Thyroid gland (tissue), 4 donors: ENCODE results near the gene TOGARAM1.

ENCODE experiments used
- POLR2A ChIP-seq, 2 donors: fragments of 450-650 bp; IDR thresholded peaks; one replicate each; pipeline ENCODE4 v1.6.1; 2017; ENCODE audit warnings: antibody characterized with exemption in 2 of 2, mild to moderate bottlenecking in 2 of 2, moderate library complexity in 1 of 2
- TF ChIP-seq, protein P1 (sequence below), 6 experiments: fragments of 200-600 bp in 3 of 6; fragments of 450-650 bp in 3 of 6; sonication (generic) in 3 of 6; IDR thresholded peaks; one replicate each; pipeline ENCODE4 v1.5.1; 2016 to 2019; ENCODE audit warnings: antibody characterized with exemption in 6 of 6, mild to moderate bottlenecking in 2 of 6, inconsistent platforms in 1 of 6, moderate library complexity in 1 of 6

- TF ChIP-seq, protein P1, sequence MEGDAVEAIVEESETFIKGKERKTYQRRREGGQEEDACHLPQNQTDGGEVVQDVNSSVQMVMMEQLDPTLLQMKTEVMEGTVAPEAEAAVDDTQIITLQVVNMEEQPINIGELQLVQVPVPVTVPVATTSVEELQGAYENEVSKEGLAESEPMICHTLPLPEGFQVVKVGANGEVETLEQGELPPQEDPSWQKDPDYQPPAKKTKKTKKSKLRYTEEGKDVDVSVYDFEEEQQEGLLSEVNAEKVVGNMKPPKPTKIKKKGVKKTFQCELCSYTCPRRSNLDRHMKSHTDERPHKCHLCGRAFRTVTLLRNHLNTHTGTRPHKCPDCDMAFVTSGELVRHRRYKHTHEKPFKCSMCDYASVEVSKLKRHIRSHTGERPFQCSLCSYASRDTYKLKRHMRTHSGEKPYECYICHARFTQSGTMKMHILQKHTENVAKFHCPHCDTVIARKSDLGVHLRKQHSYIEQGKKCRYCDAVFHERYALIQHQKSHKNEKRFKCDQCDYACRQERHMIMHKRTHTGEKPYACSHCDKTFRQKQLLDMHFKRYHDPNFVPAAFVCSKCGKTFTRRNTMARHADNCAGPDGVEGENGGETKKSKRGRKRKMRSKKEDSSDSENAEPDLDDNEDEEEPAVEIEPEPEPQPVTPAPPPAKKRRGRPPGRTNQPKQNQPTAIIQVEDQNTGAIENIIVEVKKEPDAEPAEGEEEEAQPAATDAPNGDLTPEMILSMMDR (IDR thresholded peaks at IDR 0.05) = no peak
- no peak for TF ChIP-seq POLR2A (IDR thresholded peaks at IDR 0.05)
Observed at GRCh38 chr14:44988694-44989093, 26.7 kb downstream of the TOGARAM1 start.
